ENCODE data around the gene TEX26.

Gene TEX26

DNA sequence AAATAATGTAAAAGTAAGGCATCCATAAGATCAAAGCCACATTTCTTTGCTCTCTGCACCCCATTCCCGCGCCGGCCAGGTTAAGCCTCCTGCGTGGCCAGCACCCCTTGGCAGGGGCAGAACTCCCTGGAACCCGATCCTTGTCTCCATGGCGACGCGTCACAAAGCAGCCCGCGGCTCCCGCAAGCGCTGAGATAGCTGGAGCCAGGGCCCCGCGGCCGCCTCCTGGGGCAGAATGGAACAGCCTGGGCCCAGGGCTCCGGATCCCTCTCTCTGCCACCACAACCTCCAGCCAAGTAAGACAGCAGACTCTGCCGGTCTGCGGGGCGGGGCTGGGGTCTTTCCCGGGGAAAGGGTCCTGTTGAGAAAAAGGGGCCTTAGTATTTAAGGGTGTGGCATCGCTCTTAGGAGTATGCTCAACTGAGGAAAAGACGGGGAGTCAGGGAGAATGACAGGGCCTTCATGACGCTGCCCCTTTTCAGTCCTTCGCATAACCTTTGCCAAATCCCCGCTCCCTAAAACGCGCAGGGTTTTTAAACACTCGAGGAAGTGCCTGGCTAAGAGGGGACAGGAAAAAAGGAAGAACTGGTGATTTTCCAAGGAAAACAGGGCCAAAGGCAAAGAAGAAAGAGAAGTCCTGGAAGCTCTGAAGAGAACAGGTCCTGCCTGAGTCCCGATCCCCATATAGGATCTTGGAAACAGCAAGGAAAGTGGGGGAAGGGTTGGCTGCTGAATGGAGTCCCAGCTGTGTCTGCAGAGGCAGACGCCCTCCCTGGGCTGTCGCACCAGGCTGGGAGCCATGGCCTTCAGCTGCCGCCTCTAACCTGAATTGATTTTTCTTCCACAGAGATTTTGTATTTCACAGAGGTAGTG is at the start of gene TEX26:
TSS of gene TEX26 (plus strand) at position 176 of the 873 bp plus-strand sequence. CDS start at position 236, 60 bp downstream.
- no peak for DNase-seq

GRCh38 chr13:30882996-30883766 is 49.3 kb upstream of the TEX26 start:
- DNase-seq, result no peak

DNA sequence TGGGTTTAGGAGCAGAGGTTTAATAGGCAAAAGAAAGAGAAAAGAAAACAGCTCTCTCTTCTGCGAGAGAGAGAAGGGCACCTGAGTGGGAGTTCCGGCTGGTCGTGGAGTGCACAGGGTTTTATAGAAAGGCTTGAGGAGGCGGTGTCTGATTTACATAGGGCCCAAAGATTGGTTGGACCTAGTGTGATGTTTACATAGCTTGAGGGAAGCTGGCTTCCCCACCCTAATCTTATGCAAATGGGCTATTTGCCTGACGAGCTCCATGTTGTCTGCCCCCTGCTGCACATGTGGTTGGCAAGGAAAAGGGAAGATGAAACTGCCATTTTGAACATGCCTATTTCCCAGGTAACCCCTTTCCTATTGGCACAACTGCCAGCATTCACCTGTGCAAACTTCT is 47.9 kb upstream of the TEX26 start:
- no peak for DNase-seq

GRCh38 chr13:30889196-30889690 is 43.2 kb upstream of the TEX26 start:
- no peak for DNase-seq

DNA sequence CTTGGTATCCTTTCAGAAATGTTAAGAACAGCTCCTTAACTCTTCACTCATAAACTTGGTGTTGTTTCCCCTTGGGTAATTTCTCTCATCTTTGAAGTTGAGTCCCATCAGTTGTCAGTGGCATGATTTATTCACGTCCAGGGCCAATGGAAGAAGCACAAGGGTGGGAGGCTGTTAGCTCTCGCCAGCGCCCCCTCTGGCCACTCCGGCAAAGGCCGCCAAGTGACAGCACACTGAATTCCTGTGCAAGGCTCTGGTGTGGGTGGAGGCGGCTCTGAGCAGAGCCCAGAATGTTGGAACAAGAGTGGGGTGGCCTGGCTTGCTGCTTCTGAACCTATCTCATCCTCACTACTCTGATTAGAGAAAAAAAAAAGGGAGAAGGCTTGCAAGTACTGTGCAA is 39.5 kb upstream of the TEX26 start:
- no peak for DNase-seq

- DNase-seq, result no peak
Measured at GRCh38 chr13:30895773-30896172, 36.7 kb upstream of the TEX26 start.

- no peak for DNase-seq
Measured at GRCh38 chr13:30898070-30898469, 34.4 kb upstream of the TEX26 start.

DNA sequence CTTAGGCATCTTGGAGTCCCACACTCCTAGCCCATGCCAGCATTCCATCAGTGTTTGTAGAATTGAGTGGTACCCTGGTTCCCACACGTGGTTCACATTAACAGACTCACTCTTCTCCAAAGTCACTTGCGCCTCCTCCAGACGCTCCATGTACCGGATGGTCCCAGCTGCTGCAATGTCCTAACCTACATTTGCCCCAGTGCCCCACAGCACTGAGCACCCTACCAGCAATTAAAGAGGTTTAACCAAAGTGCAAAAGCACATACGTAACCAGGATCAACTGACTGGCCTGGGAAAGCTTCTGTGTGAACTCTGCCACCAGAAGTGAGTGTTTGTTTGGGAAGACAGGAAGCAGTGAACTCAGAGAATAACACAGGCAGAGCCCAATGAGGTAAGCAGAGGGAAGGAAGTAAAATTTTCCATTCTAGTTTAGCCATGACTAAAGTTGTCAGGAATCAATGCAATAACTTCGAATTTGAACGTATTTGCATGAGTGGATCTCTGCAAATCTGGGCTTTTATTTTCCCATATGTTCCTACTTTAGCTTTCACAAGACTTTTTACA is 33.7 kb upstream of the TEX26 start:
- DNase-seq, result no peak

GRCh38 chr13:30900436-30900835 is 32.0 kb upstream of the TEX26 start:
- no peak for DNase-seq

DNA sequence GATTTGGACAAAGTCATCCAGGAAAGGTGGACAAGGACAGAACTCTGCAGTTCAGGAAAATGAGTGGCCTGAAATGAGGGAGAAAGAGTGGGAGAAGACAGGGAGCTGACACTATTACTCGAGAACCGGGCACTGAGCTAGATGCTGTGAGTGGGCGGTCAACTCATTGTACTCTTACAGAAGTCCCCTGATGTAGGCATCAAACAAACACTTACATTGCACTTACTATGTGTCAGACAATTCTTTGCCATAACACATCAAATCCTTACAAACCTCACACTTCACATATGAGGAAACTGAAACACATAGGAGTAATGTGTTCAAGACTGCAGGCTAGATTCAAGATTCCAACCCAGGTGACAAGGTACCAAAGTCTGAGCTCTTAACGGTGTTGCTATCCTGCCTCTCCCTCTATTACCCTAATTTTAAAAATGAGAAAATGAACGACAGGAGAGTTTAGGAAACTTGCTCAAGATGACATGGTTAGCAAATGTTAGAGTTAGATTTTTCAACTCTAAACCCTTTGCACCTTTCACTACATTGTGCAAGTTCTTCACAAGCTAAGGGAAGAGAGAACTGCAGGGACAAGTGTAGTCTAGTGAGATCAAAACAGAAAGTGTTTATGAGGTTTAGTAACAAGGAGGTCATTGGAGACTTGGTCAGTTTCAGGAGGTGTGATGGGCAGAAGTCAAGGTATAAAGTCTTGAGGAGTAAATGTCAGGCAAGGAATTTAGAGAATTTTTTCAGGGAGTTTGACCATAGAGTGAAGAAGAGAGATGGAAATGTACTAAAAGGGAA is 31.3 kb upstream of the TEX26 start:
- no peak for DNase-seq

GRCh38 chr13:30904043-30904442 is 28.4 kb upstream of the TEX26 start:
- no peak for DNase-seq

DNA sequence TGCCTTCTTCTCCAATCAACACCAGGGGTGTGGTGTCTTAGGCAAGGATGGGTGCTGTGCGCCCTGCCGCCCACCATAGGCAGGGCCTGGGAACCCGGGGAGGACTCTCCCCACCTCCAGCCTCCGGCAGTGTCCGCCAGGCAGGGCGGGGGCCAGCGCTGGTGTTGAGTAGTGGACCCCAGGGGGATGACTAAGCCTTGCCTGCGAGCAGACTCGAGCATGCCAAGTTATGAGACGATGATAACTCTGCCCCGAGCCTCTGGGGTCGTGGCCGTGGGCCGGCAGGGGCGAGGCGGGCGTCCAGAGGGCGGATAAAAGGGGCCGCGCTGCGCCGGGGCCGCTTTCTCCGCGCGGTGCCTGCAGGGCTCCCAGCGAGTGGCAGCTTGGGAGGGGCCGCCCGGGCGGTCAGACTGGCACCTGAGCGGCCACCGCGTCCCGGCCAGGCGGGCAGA is 26.5 kb upstream of the TEX26 start, which contains the start of gene MEDAG:
TSS of gene MEDAG (plus strand) at position 340 of the 452 bp plus-strand sequence. CDS start 245 bp downstream, outside the sequence.
- no peak for DNase-seq

DNA sequence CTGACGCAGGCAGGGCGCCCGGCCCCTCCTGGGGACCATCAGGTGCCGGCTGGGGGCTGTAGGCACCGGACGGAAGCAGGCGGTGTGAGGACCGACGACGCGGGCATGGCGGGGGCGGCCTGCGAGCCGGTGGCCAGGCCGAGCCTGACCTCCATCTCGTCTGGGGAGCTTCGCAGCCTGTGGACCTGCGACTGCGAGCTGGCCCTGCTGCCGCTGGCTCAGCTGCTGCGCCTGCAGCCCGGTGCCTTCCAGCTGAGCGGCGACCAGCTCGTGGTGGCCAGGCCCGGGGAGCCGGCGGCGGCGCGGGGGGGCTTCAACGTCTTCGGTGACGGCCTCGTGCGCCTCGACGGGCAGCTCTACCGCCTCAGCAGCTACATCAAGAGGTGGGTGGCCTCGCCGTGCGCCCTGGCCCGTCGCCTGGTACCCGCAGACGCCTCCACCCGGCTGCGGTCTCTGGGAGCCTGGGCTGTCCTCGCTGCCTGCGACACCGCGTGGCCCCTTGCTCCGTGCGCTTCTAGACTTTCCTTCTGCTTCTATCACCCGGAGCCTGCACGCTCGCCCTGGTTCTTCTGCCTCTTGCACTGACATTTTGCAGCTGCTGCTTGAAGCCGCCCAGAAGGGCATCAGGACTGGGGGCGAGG is 25.9 kb upstream of the TEX26 start:
- no peak for DNase-seq

- DNase-seq, result no peak
Measured at GRCh38 chr13:30907121-30907861, 25.2 kb upstream of the TEX26 start.

GRCh38 chr13:30908416-30908980 is 24.0 kb upstream of the TEX26 start:
- no peak for DNase-seq

DNA sequence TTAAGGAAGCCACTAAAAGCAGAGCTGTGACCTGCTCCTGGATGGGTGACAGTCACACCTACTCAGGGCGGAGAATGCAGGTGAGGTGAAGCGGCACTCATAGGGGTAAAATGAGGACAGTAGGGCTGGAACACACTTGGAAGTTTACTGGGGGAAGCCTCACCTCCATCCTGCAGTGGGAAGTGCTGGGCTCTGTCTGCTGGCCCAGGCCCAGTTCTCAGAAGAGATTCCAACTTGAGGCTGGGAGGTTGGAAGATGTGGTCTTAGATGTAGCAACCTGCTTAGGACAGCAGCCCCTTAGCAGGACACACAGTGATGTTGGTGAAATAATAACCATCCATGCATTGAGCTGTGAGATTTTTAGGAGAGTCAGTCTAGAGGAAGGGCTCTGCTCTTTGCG is 21.8 kb upstream of the TEX26 start:
- no peak for DNase-seq

GRCh38 chr13:30915691-30916541 is 16.5 kb upstream of the TEX26 start:
- no peak for DNase-seq

- DNase-seq, result no peak
Measured at GRCh38 chr13:30916991-30917390, 15.5 kb upstream of the TEX26 start.

DNA sequence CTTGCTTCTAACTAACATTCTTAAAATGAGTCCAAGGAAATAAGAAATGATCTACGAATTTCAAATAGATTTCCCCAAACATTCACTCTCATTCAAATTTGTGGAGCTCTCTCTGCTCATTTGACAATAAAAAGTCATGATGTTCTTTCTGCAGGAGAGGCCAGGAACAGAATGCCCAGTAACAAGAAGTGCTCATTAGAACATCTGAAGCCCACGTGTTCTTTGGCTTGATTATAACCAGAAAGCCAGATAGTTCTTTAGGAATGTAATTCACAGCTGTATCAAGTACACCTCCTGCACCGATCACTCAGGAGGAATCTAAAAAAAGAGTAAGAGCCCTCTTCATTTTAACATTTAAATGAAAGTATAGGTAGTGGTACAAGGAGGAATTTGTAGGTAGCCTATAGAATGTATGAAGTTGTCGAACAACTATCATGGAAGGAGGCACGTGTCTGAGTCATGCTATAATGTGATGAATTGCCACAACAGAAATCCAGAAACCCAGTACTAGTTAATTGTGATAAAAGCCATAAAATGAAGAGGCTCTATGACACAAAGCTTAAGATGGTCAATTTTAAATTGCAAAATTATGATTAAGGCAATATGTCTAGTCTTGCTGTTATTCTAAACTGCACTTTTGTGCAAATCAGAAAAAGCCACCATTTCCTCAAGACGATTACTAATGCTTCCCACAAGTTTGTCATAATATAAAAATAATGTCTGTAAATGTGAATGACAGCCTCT is 13.6 kb upstream of the TEX26 start:
- no peak for DNase-seq

All from GF-D8 (cell line).